HG03439 (cell line): ENCODE data around the gene SNX3.

Experiments used
- ATAC-seq: cut with Tn5 transposase; IDR thresholded peaks from one replicate; pipeline ENCODE4 v1.9.1; 2021; ENCODE audit warnings: mild to moderate bottlenecking, moderate library complexity; ENCODE audit not compliant: unreplicated experiment

The SNX3 gene

DNA sequence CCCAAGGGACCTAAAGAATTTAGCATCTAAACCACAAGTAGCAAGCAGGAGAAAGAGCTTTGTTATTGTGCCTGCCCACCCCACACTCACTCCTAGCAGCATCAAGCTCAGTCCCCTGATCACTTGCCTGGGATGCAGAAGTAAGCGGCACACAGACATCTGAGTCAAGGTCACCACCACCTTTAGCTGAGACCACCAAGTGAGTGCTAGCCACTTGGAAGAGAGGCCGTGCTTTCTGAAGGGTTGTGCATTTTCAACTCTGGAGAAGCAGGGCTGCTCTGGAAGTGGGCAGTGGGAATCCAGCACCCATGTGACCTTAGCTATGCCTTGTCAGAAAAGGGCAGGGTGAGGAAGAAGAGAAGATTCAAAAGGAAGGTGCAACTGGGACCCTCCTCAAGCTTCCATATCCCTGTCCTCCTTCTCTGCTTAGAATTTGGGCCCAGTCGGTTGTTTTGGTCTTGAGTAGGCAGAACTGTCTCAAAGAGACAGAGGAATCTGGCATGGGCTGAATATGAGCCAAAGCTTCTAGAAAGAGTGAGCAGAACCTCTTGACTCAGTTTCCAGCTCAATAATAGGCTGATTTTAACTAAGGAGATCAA is 88.8 kb downstream of the SNX3 start:
- no peak for ATAC-seq

DNA sequence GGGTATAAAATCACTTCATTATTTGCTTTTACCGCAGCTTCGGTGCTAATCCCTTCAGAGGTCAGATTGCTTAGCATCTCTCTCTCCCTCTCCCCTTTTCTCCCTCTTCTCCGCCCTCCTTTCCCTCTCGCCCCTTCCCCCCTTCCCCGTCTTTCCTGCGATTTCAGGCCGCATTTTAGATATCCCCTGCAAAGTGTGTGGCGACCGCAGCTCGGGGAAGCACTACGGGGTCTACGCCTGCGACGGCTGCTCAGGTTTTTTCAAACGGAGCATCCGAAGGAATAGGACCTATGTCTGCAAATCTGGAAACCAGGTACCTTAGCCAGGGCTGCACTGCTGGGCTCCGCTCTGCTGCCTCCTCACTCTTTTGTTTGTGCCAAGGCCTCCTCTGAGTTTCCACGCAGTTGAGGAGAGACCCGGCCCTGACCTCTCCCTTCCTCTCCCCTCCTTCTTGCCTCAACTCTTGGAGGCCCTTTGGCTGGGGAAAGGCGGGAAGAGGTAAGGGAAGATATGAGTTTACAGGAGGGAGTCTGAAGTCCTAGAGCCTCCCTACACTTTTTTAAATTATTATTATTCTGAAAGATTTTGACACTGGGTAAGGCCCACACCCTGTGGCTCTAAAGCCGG is 89.4 kb downstream of the SNX3 start:
- no peak for ATAC-seq

DNA sequence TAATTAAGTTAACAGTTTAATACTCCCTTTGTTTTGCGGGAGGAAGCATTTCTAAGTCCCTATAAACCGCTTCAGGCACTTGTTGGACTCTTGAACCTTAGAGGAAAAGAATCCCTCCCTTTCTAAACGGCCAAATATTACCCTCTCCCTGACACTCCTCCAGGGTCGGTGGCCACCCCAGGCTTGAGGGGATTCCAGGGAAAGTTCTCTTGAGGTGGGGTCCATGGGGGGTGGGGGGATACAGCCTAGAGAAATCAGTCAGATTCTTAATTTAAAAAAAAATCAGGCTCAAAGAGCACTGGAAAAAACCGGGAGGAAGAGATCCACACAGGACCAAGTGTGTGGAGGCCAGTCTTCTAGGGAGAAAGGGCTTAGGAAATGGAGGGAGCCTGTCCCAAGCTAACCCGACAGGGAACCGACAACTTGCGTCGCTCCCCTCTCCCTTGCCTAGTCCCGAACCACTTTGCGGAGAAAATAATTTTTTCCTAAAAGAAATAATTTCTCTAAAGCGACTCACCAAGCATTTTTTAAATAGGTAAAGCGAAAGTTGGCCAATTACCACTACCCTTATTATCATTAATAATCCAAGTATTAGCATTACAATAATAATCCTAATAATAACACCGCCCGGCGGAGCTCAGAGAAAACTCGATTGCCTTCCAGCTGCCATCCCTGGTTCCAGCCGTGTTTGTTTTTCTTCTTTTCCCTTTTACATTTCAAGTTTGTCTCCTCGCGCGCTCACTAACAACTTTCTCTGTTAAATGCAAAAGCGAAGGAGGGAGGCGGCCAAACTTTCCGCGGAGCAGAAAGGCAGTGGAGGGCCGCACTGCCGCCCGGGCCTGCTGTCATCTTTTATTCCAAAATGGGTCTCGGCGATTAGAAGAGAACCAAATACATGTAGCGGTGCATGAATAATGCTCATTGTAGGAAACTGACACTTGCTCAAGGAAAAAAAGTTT is 90.2 kb downstream of the SNX3 start:
- ATAC-seq = no peak

DNA sequence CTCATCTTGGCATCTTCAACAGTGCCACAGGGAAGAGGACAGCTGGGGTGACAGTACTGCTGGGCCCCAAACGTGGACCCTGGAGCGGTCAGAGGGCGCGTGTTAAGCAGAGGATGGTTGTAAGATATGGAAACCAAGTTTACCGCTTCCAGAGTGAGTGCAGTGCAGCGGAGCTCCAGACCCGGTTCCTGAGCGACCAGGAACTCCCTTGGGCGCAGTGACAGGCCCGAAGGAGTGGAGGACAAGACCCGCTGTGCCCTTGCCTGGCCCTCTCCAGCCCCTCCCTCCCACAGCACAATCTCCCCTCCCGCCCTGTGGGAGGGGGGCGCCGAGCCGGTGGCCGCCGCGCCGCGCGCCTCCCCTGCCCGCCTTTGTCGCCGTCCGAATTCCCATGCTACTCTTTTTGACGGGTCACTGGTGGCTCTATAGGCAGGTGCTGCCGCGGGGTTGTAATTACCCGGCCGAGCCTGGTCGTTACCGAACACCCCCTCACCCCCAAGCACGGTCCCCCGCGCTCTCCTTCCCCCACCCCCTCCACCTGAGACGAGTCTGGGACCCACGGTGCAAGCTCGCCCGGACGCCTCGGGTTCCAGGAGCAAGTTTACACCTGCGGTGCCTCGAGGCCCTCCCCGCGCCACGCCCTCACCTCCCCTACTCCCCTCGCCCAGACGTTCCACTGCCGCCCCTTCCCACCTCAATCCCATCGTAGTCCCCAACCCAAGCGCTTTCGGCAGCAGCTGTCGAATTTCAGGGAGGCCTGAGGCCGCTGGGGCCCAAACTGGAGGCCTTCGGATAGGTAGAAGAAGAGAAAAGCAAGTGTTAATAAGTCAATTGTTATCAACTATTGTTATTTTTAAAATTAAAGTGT is 91.1 kb downstream of the SNX3 start:
- no peak for ATAC-seq

- no peak for ATAC-seq
Observed at GRCh38 chr6:108168501-108169463, 92.1 kb downstream of the SNX3 start.

DNA sequence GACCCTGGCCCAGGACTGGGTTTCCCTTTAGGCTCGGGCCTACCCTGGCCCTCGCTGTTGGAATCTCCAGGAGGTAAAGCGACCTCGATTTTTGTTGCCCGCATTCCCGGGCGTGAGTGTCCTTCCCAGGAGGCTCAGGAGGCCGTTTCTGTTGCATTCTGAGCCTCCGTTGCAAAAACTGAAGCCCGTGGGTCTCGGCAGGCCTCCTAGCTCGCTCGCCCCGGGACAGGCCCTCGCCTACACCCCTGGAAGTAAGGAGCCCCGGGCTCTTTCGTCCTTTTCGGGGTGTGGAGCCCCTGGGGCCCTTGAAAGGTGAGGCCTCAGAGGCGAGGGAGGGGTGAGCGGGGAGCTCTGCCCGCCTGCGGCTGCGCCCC is 92.8 kb downstream of the SNX3 start:
- ATAC-seq = no peak

- no peak for ATAC-seq
Observed at GRCh38 chr6:108167449-108168089, 93.3 kb downstream of the SNX3 start.

GRCh38 chr6:108166664-108167448 is 94.0 kb downstream of the SNX3 start:
- no peak for ATAC-seq

DNA sequence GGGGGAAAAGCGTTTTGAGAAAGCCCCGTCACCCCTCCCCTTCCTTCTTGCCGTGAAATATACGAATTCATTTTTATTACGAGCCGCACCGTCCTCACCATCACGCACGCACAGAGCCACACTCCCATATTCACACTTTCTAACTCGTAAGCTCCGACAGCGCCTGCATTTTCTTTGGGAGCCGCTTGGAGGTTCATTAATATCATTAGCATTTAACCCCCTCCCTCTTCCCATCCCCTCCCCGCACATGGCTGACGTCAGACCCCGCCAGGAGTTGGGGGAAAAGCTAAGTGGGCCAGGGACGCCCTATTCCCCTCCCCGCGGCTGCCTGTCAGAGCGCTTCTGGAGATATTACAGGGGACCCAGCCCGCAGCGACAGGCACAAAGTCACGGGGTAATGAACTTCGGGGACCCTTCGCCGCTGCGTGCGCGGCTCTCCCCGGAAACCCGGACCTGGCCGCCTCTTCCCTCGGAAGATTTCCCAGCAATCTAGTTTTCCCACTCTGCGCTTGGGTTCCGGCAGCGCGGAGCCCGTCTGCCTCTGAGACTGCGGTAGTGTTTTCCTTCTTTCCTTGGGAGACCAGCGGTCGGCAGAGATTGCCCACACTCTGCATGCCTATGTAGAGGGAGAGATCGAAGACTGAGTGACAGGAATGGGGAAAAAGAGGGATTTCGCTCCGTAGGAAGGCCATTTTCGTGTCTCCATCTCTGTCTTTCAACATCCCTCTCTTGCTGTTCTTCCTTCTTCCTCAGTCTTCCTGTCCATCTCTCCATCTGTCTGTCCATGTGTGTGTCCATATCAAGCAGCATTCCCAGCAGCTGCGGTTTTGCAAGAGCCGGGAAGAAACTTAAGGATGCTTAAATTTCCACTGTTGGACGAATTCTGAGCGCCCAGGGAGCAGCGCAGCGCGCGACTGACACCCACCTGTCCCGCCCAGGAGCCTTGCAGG is 94.9 kb downstream of the SNX3 start, which contains the start of gene NR2E1:
Gene NR2E1 (plus strand): TSS at position 309 of the 950 bp plus-strand sequence. CDS start 744 bp downstream, outside the sequence.
- ATAC-seq = no peak

GRCh38 chr6:108164815-108165706 is 95.8 kb downstream of the SNX3 start:
- no peak for ATAC-seq

- ATAC-seq = no peak
Observed at GRCh38 chr6:108164543-108164814, 96.4 kb downstream of the SNX3 start.

DNA sequence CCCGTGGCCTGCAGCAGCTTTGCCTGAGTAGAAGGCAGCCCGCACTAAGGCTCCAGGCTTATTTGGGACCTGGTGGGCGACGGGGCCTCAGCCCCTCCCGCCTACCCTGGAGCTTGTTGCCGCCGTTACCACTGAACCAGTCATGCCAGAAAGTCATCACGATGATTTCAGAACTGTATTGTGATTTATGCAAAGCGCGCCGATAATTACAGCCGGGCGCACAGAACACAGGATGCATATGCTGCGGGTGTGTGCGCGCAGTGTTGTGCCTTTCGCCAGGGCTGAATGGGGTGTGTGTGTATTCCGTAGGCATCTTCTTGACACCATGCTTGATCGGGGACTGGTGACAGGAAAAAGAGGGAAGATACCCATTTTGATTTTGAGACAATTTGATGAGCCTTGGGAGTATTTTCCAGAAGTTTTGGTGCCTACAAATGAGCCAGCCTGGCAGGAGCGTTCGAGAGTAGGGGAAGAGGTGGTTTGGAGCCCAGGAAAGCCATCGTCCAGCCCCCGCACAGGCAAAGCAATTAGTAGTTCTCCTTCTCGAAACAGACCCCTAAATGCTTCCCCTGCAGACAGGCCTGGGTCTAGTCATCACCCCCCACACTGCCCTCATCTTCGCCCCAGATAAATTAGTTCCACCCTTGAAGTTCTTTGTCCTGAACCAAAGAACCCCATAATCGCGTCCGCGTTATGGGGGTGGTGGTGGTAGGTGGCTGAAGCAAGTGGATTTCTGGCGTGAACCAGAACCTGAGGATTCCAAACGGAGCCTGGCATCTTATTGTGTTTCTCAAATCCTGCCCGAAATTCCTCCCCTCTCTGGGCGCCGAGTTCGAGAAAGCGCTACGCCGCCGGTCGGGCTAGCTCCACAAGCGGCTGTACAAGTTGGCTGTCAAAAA is 96.9 kb downstream of the SNX3 start:
- ATAC-seq = no peak

GRCh38 chr6:108163267-108163643 is 97.6 kb downstream of the SNX3 start:
- no peak for ATAC-seq

DNA sequence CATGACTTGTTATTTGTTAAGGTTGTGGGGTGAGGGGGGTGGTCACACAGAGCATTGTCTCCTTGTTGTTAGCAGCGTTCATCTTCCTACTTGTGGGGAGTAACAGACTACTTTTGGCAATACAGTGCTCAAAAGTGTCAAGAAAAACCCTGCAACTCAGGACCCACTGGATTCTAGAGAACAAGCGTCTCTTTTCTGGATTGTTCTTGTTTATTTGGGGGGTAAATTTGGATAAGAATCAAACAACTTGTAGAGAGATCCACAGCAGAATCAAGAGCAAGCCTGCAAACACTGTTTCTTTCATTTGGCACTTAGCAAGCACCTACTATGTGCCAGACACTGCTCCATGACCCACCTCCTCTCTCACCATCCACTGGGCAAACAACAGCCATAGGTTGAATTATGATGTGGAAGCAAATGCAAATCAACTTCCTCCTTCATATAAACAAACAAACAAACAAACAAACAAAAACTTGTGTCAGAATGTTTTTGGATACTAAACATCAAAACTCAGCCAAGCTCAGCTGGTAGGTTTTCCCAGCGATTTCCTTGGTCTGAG is 99.0 kb downstream of the SNX3 start:
- ATAC-seq = no peak
